ENCODE measurements around the gene ANK2.

The ANK2 gene

GRCh38 chr4:113293043-113293560 is 243.6 kb downstream of the ANK2 start:
- DNase-seq = no peak

- DNase-seq = no peak
Observed at GRCh38 chr4:113293674-113294073, 244.2 kb downstream of the ANK2 start.

DNA sequence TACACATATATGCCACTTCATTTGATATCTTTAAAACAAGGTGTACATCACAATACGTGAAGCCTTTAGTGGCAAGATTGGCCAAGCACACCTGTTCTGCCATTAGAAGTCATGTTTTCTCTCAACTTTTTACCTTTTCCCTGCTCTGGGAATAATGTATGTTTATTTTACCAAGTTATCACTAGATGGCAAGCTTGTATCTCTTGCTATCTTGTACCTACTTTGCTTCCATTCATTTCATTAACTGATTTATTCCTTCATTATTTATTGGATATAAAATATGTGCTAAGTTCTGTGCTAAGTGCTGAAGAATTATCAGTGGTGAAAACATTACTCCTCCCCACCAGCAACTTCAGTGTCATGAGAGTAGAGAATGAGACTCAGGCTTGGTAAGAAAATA is 245.5 kb downstream of the ANK2 start:
- DNase-seq = no peak

DNA sequence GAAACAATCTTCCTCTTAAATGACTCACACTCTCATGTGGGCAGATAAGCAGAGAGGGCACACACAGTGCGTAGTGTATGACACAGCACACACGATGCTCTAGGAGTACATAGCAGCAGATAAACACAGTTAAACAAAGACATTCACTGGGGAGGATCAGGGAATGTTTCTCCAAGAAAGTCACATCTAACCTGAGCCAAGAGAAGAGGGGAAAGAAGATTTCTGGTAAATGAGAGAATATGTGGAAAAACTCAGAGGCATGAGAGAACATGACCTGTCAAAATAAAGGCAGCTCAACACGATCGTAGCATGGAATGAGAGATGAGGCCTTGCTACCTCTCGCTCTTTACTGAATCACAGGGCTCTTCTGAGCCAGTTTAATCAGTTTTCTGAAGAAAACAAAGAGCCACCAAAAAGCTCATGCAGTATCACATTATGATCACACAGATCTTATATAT is 251.0 kb downstream of the ANK2 start:
- no peak for DNase-seq

DNA sequence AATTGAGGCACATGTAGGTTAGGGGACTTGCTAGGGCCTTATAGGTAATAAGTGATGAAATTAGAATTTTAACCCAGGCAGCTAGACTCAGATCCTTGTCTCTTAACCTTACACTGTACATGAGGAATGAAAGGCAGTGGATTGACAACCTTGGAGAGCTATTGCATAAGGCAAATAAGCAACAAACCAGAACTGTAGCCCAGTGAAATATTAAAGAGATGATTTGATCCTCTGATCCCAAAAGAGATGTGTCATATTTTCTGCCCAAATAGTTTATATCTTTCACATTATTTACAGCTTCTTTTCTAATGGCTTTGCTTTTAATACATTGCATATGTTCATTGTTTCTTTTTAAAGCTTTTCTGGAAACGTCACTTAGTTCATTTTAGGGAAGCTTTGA is 252.6 kb downstream of the ANK2 start:
- no peak for DNase-seq

- no peak for DNase-seq
Observed at GRCh38 chr4:113303315-113303714, 253.9 kb downstream of the ANK2 start.

- no peak for DNase-seq
Observed at GRCh38 chr4:113311047-113311446, 261.6 kb downstream of the ANK2 start.

DNA sequence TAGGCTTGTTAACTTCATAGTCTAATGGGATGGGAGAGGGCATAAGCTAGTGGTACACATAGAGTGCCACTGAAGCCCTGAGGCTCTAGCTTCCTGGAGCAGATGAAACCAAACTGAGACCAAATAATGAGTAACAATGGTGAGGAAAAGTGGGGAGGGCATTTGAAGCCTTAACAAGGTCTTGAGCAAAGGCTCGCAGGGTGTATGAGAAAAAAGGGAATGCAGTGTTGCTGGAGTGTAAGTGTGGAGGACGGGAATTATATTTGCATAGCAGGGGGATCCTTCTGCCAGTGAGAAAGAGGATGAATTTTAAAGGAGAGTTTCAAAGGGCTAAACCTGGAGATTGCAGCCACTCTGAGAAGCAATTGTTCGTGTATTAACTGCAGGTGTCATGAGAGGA is 263.1 kb downstream of the ANK2 start:
- DNase-seq = no peak

DNA sequence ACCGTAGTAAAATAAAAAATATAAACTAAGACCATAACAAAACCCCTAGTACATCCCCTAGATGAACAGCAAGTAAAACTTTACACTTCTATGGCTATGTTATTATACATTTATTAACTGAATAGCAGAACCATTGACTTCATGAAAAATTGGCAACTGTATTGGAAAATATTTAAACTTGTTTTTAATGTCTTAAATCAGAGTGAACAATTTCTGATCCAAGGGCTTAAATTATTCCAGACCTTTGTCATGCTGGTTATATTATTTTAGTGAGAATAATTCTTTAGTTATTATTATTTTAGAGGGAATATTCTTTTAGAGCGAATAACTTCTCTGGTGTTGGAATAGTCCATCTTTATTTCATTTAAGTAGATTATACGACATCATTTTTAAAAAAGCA is 265.0 kb downstream of the ANK2 start:
- no peak for DNase-seq

GRCh38 chr4:113316879-113317278 is 267.4 kb downstream of the ANK2 start:
- DNase-seq = peak in 1 of 2 experiments; percentile 5

- no peak for DNase-seq
Observed at GRCh38 chr4:113317523-113317922, 268.1 kb downstream of the ANK2 start.

- no peak for DNase-seq
Observed at GRCh38 chr4:113322736-113323135, 273.3 kb downstream of the ANK2 start.

DNA sequence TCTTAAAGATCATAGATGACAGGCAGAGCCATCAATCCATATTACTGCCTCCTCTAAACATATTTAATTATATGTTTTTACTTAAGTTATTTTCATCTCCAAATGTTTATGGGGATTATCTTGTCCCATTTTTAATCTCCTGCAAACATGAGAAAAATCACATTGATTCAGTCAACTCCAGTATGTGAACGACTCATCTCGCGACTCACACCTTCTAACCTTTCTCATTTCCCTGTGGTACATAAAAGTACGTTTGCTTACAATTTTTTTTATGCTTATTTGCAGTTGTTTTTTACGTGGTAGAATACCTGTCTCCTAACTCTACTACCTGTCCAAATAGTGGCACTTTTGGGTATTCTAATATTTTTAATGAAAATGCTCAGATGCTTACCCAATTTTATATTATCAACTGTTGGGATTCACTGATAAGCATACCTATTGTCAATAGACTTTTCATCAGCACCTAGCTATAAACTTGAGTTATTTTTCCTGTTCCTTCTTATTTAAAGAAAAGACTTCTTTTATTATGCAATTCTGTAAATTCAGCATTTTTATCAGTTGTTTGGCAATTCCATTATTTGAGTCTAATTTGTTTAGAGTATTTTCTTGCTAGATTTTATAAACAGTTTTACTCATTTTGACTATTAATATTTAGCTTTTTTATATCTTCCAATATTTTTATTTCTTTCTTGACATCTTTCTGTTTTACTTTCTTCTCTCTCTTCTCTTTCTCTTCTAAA is 276.6 kb downstream of the ANK2 start:
- no peak for DNase-seq

- peak; percentile 44 to 76 for DNase-seq
Observed at GRCh38 chr4:113327494-113327893, 278.0 kb downstream of the ANK2 start.

DNA sequence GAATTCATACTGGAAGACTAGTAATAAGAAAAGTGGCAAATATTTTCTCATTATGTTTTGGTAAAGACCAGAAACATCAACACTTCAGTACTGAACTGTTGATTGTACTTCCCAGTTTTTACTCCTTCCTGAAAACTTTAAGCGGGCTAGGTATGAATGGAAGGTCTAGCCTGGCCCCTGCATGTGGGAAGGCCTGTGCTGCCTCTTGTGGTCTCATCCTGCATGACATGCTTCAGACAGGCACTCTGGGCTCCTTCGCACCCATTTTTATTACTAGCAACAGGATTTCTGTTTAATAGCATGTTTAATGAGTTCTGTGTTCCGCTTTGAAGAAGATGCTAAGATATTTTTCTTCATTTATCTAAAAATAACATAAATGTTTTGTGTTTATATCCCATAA is 279.1 kb downstream of the ANK2 start:
- DNase-seq = peak in 1 of 2 experiments; percentile 14

- no peak for DNase-seq
Observed at GRCh38 chr4:113330200-113330599, 280.7 kb downstream of the ANK2 start.

DNA sequence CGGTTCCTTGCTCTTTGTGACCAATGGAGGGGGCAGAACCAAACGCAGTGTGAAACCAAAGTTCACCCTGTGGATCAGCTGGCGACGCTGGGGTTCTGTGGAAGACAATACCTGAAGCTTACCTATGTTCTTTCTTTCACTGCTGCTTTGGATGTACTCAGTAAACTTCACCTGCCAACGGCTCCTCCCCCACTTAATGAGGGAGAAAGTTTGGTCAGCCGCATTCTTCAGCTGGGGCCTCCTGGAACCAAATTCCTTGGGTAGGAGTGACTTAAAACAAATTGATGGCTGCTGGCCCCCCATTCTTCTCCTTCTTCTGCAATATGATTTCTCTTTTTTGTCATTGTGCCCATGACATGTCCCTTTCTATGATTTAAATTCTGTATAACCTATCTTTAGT is 282.4 kb downstream of the ANK2 start:
- no peak for DNase-seq

DNA sequence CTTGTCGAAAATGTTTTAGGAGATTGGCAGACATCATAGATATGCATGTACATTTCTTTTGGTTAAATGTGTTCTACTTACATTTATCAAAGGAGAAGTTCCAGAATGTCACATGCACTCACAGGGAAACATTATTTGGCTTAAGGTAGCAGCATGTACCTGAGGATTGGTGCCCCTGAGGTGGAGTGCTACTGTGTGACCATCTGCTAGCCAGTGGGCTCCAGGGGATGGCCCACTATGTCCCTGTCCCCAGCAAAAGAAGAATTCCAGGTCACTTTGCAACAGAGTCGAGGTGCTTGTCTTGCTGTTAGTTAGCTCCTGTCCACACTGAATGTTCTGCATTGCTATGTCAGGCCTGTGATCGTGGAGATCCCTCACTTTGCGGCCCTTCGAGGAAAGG is 283.2 kb downstream of the ANK2 start:
- no peak for DNase-seq

- DNase-seq = no peak
Observed at GRCh38 chr4:113335746-113336145, 286.3 kb downstream of the ANK2 start.

DNA sequence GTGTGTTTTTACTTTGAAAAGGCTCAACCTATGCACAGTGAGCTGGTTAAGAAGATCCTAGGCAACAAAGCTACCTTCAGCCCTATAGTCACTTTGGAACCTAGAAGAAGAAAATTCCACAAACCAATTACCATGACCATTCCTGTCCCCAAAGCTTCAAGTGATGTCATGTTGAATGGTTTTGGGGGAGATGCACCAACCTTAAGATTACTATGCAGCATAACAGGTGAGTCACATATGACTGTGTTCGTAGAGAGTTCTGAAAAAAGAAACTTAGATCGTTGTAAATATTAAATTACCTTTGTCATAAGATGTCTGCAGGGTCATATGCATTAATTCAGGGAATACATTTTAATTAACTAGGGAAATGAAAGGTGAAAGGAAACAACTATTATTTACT is 287.1 kb downstream of the ANK2 start:
- DNase-seq = no peak

GRCh38 chr4:113339430-113339813 is 290.0 kb downstream of the ANK2 start:
- DNase-seq = no peak

DNA sequence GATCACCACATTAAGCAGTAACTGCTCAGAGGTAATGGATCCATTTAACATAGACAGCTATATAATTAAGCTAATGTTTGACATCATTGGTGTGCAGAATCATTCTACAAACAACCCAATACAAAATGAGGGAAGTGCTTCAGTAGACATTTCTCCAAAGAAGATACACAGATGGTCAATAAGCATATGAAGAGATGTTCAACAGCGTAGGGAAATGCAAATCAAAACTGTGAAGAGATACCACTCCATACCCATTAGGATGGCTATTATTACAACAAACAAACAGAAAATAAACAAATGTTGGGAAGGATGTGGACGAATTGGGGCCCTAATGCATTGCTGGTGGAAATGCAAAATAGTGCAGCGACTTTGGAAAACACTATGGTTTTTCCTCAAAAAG is 294.6 kb downstream of the ANK2 start:
- DNase-seq = no peak

- DNase-seq = no peak
Observed at GRCh38 chr4:113347245-113347644, 297.8 kb downstream of the ANK2 start.

DNA sequence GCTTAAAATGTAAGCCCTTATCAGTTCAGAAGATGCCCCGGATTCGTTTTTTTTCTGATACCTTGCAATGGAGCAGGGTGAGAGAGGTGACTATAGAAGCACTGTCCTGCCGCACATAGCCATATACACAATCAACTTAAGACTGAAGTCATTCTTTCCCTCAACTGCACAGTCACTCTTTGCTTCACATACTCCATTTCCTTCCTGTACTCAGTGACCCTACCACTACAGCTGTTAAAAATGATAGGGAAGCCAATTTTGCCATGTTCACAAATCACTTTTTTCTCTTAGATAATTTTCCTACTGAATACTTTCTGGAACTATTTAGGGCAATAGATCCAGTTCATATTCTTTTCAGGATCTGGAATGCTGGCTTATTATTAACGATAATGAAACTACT is 300.0 kb downstream of the ANK2 start:
- DNase-seq = no peak

GRCh38 chr4:113350576-113350975 is 301.1 kb downstream of the ANK2 start:
- DNase-seq = no peak

Data from NCI-H524 (cell line).